Neutrophil (primary cell): Measurements from ENCODE around the gene DMAC2L.

Experiments
- H3K27ac ChIP-seq: fragments of 200-600 bp; sonication (generic); 2 replicates; pipeline ENCODE4 v1.5.1; 2016; ENCODE audit warnings: mild to moderate bottlenecking, moderate library complexity
- H3K27me3 ChIP-seq: fragments of 200-600 bp; sonication (generic); 2 replicates; pipeline ENCODE4 v1.6.0; 2016; ENCODE audit warnings: mild to moderate bottlenecking
- H3K36me3 ChIP-seq: fragments of 200-600 bp; sonication (generic); 2 replicates; pipeline ENCODE4 v1.5.1; 2017
- H3K4me1 ChIP-seq, 2 experiments: fragments of 200-600 bp in 1 of 2; sonication (generic) in 1 of 2; 1 replicate in 1 of 2; 2 replicates in 1 of 2; pipeline versions ENCODE4 v1.5.1 to v1.6.1; 2013 to 2016; ENCODE audit warnings: low read depth in 1 of 2, low read length in 1 of 2, mild to moderate bottlenecking in 1 of 2, moderate library complexity in 1 of 2; ENCODE audit not compliant: control insufficient read depth in 1 of 2, insufficient read depth in 1 of 2
- H3K4me3 ChIP-seq, 2 experiments: fragments of 200-600 bp in 1 of 2; sonication (generic) in 1 of 2; 1 replicate in 1 of 2; 2 replicates in 1 of 2; pipeline ENCODE4 v1.5.1; 2013 to 2016; ENCODE audit warnings: low read depth in 1 of 2, low read length in 1 of 2, mild to moderate bottlenecking in 1 of 2, moderate library complexity in 1 of 2
- H3K9me3 ChIP-seq: fragments of 200-600 bp; sonication (generic); 2 replicates; pipeline ENCODE4 v1.5.1; 2016
- CTCF ChIP-seq: fragments of 200-600 bp; sonication (generic); IDR thresholded peaks from 2 replicates; pipeline ENCODE4 v1.5.1; 2016; ENCODE audit warnings: antibody characterized with exemption

The DMAC2L gene

GRCh38 chr14:50318031-50318626 is 6.0 kb downstream of the DMAC2L start:
- Histone ChIP-seq H3K27me3 (no peaks in the 10 kb centered on the region), H3K27ac (no peak overlapping the region), H3K4me1 (peaks cover 8 to 15% of the 10 kb centered on the region in 2 experiments), H3K4me3 (no peak overlapping the region), H3K36me3 (no peaks in the 10 kb centered on the region), H3K9me3 (no peaks in the 10 kb centered on the region)
- peak; percentile 22 for TF ChIP-seq CTCF

GRCh38 chr14:50319293-50319692 is 7.2 kb downstream of the DMAC2L start:
- H3K27ac ChIP-seq: no peak overlapping the region
- peaks cover 8% of the 10 kb centered on the region for H3K36me3 ChIP-seq
- no peaks in the 10 kb centered on the region for H3K9me3 ChIP-seq
- H3K4me3 ChIP-seq: no peak overlapping the region
- H3K27me3 ChIP-seq: no peaks in the 10 kb centered on the region
- no peak for TF ChIP-seq CTCF
- H3K4me1 ChIP-seq: peaks cover 7 to 11% of the 10 kb centered on the region in 2 experiments

GRCh38 chr14:50319721-50320120 is 7.6 kb downstream of the DMAC2L start:
- Histone ChIP-seq H3K9me3 (no peaks in the 10 kb centered on the region), H3K4me3 (no peak overlapping the region), H3K27ac (no peak overlapping the region), H3K27me3 (no peaks in the 10 kb centered on the region), H3K4me1 (peaks cover 7 to 11% of the 10 kb centered on the region in 2 experiments), H3K36me3 (peaks cover 12% of the 10 kb centered on the region)
- no peak for TF ChIP-seq CTCF

- no peaks in the 10 kb centered on the region for H3K9me3 ChIP-seq
- H3K27ac ChIP-seq: no peak overlapping the region
- TF ChIP-seq CTCF: no peak
- H3K4me1 ChIP-seq: peaks cover 7 to 11% of the 10 kb centered on the region in 2 experiments
- no peak overlapping the region for H3K4me3 ChIP-seq
- H3K27me3 ChIP-seq: no peaks in the 10 kb centered on the region
- H3K36me3 ChIP-seq: peaks cover 17% of the 10 kb centered on the region
Observed at GRCh38 chr14:50320283-50320682, 8.2 kb downstream of the DMAC2L start.

- Histone ChIP-seq H3K27ac (no peak overlapping the region), H3K36me3 (peaks cover 22% of the 10 kb centered on the region), H3K4me3 (no peak overlapping the region), H3K27me3 (no peaks in the 10 kb centered on the region), H3K4me1 (peaks cover 7 to 11% of the 10 kb centered on the region in 2 experiments), H3K9me3 (no peaks in the 10 kb centered on the region)
- TF ChIP-seq CTCF: peak; percentile 64
Observed at GRCh38 chr14:50321009-50321660, 9.0 kb downstream of the DMAC2L start.
